ENCODE results near the gene MYO1B.

The MYO1B gene

DNA sequence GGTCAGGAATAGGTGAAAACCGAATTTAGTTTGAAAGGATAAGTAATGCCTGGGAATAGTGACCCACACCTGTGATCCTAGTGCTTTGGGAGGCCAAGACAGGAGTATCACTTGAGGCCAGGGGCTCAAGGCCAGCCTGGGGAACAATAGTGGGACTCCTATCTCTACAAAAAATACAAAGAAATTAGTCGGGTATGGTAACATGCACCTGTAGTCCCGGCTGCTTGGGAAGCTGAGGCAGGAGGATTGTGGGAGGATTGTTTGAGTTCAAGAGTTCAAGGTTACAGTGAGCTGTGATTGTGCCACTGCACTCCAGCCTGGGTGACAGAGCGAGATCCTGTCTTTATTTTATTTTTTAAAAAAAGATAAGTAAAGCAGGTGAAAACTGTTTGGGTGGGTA, 3.8 kb upstream of the MYO1B start:
- no peaks in the 10 kb centered on the region for H3K36me3 ChIP-seq (ENCODE audit: control insufficient read depth in 2 of 2, insufficient read depth in 2 of 2, low read length in 2 of 2)
- no peak overlapping the region for H3K27ac ChIP-seq (ENCODE audit: low read depth in 2 of 2, low read length in 2 of 2)
- no peaks in the 10 kb centered on the region for H3K4me1 ChIP-seq (ENCODE audit: control insufficient read depth in 2 of 2, insufficient read depth in 2 of 2, low read length in 2 of 2)
- no peaks in the 10 kb centered on the region for H3K27me3 ChIP-seq (ENCODE audit: control insufficient read depth in 2 of 2, insufficient read depth in 2 of 2, low read length in 2 of 2)
- no peak overlapping the region for H3K4me3 ChIP-seq (ENCODE audit: low read length in 2 of 2)
- H3K9me3 ChIP-seq (ENCODE audit: control insufficient read depth in 2 of 2, low read length in 2 of 2), result no peaks in the 10 kb centered on the region
- no peak overlapping the region for H3K9ac ChIP-seq (ENCODE audit: low read depth in 1 of 2, low read length in 2 of 2)

DNA sequence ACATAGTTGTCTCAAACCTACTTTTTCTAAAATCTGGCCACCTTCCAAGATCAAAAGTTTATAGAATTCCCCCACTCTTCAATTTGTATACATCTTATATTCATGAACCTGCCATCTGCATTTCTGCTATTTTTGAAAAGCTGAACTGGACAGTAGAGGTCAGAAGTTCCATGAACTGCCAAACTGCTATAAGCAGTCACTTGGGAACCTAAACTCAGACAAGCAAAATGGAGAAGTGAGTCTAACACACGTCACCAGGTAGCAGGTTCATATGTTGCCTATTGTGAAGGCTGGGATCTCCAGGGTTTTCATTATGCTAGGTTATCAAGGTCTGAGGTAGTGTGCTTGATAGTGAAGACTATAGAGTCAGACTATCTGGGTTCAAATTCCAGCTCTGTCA, 2.0 kb upstream of the MYO1B start:
- Histone ChIP-seq H3K9me3 (ENCODE audit: control insufficient read depth in 2 of 2, low read length in 2 of 2) (no peaks in the 10 kb centered on the region), H3K27me3 (ENCODE audit: control insufficient read depth in 2 of 2, insufficient read depth in 2 of 2, low read length in 2 of 2) (no peaks in the 10 kb centered on the region), H3K4me3 (ENCODE audit: low read length in 2 of 2) (no peak overlapping the region), H3K9ac (ENCODE audit: low read depth in 1 of 2, low read length in 2 of 2) (no peak overlapping the region), H3K27ac (ENCODE audit: low read depth in 2 of 2, low read length in 2 of 2) (no peak overlapping the region), H3K4me1 (ENCODE audit: control insufficient read depth in 2 of 2, insufficient read depth in 2 of 2, low read length in 2 of 2) (peaks cover 2 to 9% of the 10 kb centered on the region in 2 donors), H3K36me3 (ENCODE audit: control insufficient read depth in 2 of 2, insufficient read depth in 2 of 2, low read length in 2 of 2) (no peaks in the 10 kb centered on the region)

DNA sequence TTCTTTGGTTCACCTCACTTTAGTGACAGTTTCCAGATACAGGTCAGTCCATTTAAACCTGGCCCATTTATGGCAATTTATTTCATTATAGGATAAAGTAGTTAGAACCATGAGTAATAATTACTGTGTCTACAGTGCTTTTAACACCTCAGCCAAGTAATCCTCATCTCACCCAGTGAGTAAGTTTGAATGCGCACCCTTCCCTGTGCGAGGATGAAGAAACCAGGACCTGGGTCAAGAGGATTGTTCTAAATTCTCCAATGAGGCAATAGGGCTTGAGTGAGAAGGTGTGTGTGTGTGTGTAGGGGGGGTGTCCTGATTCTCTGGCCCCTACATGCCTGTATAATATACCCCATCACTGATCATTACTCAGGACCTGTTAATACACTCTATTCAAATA, 854 bp upstream of the MYO1B start:
- no peak overlapping the region for H3K9ac ChIP-seq (ENCODE audit: low read depth in 1 of 2, low read length in 2 of 2)
- no peak overlapping the region for H3K27ac ChIP-seq (ENCODE audit: low read depth in 2 of 2, low read length in 2 of 2)
- peaks cover 2 to 9% of the 10 kb centered on the region in 2 donors for H3K4me1 ChIP-seq (ENCODE audit: control insufficient read depth in 2 of 2, insufficient read depth in 2 of 2, low read length in 2 of 2)
- no peaks in the 10 kb centered on the region for H3K9me3 ChIP-seq (ENCODE audit: control insufficient read depth in 2 of 2, low read length in 2 of 2)
- H3K4me3 ChIP-seq (ENCODE audit: low read length in 2 of 2), result peak overlapping the region in 1 of 2 donors; percentile 81
- H3K27me3 ChIP-seq (ENCODE audit: control insufficient read depth in 2 of 2, insufficient read depth in 2 of 2, low read length in 2 of 2), result no peaks in the 10 kb centered on the region
- H3K36me3 ChIP-seq (ENCODE audit: control insufficient read depth in 2 of 2, insufficient read depth in 2 of 2, low read length in 2 of 2), result no peaks in the 10 kb centered on the region

DNA sequence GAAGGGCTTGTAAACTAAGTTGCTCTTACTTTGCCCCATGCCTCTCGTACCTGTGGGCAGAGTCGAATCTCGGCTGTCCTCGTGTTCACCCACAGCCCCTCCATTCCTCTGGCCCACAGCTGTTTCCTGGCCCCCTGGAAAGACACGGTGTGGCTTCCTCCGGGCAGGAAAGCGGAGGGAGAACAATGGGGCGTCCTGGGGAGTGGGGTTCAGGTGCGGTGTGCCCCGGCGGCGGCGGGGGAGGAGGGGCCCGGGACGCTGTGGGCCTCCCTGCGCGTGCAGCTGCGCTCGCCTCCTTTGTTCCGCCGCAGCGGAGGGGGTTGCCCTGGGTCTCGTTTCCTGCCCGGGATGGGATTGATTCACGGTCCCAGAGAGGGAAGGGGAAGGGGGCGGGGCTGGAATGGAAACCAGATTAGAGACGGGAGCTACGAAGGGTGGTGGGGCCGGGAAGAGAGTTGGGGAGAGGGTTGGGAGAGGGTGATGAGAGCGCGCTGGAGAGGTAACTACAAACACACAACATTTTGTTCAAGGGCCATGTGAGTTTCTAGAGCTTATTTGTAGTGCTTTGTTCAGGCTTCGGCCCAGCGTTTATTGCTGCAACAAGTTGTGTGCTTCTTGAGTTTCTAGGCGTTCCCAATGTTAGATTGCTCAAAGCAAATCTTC, 796 bp downstream of the MYO1B start:
- Histone ChIP-seq H3K9ac (ENCODE audit: low read depth in 1 of 2, low read length in 2 of 2) (peak overlapping the region; percentile 72 to 75), H3K27me3 (ENCODE audit: control insufficient read depth in 2 of 2, insufficient read depth in 2 of 2, low read length in 2 of 2) (no peaks in the 10 kb centered on the region)

DNA sequence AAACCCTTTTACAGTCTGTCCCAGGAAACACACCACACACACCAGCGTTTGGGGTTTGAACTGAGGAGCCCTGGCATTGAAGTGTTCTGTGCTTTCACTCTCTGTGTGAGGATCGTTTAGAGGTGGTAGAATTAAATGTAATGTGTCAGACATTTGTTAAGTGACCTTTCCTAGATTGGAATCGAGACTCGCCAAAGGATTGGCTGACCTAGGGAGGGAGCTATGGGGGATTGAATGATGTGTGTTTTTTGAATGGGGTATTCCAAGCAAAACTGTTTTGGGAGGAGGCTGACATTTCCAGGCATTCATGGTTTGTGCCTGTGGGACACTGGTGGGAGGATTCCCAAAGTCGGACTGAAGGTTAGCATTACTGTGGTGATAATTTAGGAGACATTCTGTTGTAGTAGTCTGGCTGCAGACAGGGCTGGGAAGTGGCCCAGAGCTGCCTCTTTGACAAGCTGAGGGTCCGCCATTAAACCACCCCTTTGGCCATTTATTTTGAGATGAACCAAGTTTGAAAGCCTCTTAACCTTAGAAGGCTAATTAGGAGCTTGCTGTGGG, 1.7 kb downstream of the MYO1B start:
- Histone ChIP-seq H3K27ac (ENCODE audit: low read depth in 2 of 2, low read length in 2 of 2) (peak overlapping the region in 1 of 2 donors; percentile 17), H3K36me3 (ENCODE audit: control insufficient read depth in 2 of 2, insufficient read depth in 2 of 2, low read length in 2 of 2) (no peaks in the 10 kb centered on the region), H3K4me1 (ENCODE audit: control insufficient read depth in 2 of 2, insufficient read depth in 2 of 2, low read length in 2 of 2) (peaks cover 2 to 9% of the 10 kb centered on the region in 2 donors), H3K27me3 (ENCODE audit: control insufficient read depth in 2 of 2, insufficient read depth in 2 of 2, low read length in 2 of 2) (no peaks in the 10 kb centered on the region), H3K9me3 (ENCODE audit: control insufficient read depth in 2 of 2, low read length in 2 of 2) (no peaks in the 10 kb centered on the region), H3K4me3 (ENCODE audit: low read length in 2 of 2) (peak overlapping the region; percentile 80 to 81), H3K9ac (ENCODE audit: low read depth in 1 of 2, low read length in 2 of 2) (no peak overlapping the region)

More for the DNA sequence above, 796 bp downstream of the MYO1B start:
- Histone ChIP-seq H3K4me1 (ENCODE audit: control insufficient read depth in 2 of 2, insufficient read depth in 2 of 2, low read length in 2 of 2) (peaks cover 2 to 9% of the 10 kb centered on the region in 2 donors), H3K9me3 (ENCODE audit: control insufficient read depth in 2 of 2, low read length in 2 of 2) (no peaks in the 10 kb centered on the region), H3K4me3 (ENCODE audit: low read length in 2 of 2) (peak overlapping the region; percentile 80 to 81), H3K36me3 (ENCODE audit: control insufficient read depth in 2 of 2, insufficient read depth in 2 of 2, low read length in 2 of 2) (no peaks in the 10 kb centered on the region), H3K27ac (ENCODE audit: low read depth in 2 of 2, low read length in 2 of 2) (peak overlapping the region; percentile 54 to 79)

DNA sequence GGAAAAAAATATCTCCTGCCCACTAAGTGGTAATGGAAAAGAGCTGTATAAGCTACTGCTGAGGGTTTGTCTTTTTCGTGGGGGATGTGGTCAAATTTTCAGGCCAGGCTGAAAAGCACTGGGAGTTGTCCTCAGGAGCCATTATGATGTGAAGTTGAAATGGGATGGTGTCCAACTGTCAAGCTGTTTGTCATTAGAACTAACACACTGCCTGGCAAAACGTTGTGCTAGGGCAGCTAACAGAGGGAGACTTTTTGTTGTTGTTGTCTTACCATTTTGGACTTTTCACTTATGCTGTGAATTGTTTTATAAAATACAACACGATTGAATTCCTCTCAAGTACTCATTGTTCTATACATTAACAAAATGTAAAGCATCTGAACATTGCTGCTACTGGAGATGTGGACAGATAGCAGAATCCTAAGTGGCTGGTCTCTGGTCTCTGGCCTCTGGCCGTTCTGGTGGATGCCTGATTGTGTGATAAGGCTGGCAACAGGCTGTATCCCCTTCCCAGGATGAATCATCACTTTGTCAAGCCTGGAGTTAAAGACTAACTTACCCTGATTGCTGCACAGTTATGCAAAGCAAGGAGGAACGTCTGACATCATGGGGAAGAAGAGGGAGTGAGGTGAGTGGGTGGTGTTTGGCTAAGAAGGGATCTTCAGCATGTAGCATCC, 2.3 kb downstream of the MYO1B start:
- H3K27ac ChIP-seq (ENCODE audit: low read depth in 2 of 2, low read length in 2 of 2), result peak overlapping the region in 1 of 2 donors; percentile 17
- H3K4me3 ChIP-seq (ENCODE audit: low read length in 2 of 2), result peak overlapping the region in 1 of 2 donors; percentile 80
- H3K27me3 ChIP-seq (ENCODE audit: control insufficient read depth in 2 of 2, insufficient read depth in 2 of 2, low read length in 2 of 2), result no peaks in the 10 kb centered on the region
- no peak overlapping the region for H3K9ac ChIP-seq (ENCODE audit: low read depth in 1 of 2, low read length in 2 of 2)
- H3K36me3 ChIP-seq (ENCODE audit: control insufficient read depth in 2 of 2, insufficient read depth in 2 of 2, low read length in 2 of 2), result no peaks in the 10 kb centered on the region
- H3K9me3 ChIP-seq (ENCODE audit: control insufficient read depth in 2 of 2, low read length in 2 of 2), result no peaks in the 10 kb centered on the region
- H3K4me1 ChIP-seq (ENCODE audit: control insufficient read depth in 2 of 2, insufficient read depth in 2 of 2, low read length in 2 of 2), result peaks cover 2 to 9% of the 10 kb centered on the region in 2 donors

DNA sequence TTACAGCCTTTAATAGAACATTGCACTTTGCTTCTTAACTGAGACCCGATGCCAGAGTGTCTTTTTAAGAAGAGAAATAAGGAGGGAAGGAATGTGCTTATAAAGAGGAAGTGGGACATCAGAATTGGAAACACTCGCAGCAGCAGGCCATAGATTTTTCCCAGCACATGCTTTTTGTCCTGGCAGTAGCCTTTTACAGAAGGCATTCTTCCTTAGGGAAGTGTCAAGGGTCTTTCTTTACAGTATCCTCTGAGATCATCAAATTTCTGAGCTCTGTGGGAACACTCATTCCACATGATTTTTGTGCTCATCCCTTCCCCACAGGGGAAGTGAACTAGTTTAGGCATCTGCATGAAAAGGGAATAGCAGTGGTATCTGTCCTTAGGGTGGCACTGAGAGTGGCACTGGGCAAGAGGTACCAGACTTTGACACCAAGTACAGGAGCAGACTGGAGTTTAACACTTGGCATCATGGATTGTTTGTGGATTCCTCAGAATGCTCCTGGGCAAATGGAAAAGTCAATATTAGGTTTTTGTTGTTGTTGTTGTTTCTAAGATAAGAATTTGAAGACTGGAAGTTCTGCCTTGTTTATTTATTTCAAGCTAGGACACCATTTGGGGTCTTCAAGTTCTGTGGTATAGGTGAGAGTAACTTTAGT, 4.1 kb downstream of the MYO1B start:
- Histone ChIP-seq H3K27ac (ENCODE audit: low read depth in 2 of 2, low read length in 2 of 2) (no peak overlapping the region), H3K36me3 (ENCODE audit: control insufficient read depth in 2 of 2, insufficient read depth in 2 of 2, low read length in 2 of 2) (no peaks in the 10 kb centered on the region), H3K9ac (ENCODE audit: low read depth in 1 of 2, low read length in 2 of 2) (no peak overlapping the region), H3K27me3 (ENCODE audit: control insufficient read depth in 2 of 2, insufficient read depth in 2 of 2, low read length in 2 of 2) (no peaks in the 10 kb centered on the region), H3K4me3 (ENCODE audit: low read length in 2 of 2) (no peak overlapping the region), H3K9me3 (ENCODE audit: control insufficient read depth in 2 of 2, low read length in 2 of 2) (no peaks in the 10 kb centered on the region), H3K4me1 (ENCODE audit: control insufficient read depth in 2 of 2, insufficient read depth in 2 of 2, low read length in 2 of 2) (peaks cover 2 to 9% of the 10 kb centered on the region in 2 donors)

DNA sequence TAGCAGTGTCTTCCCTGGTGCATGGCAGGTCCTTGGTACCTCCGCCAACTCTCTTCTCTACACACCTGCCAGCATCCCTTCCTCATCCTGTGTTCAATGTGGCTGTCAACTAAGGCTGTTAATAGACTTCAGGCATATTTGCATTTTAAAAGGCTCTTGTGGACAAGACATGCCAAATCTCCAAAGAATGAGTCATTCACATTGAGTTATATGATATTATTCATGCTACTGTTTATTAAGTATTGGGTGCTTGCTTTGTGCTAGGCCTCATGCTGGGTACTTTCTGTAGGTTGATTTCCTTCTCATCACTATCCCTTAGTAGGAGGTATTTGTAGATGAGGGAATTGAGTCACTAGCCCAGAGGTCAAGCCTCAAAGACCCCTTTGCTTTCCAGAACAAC, 5.2 kb downstream of the MYO1B start:
- Histone ChIP-seq H3K4me3 (ENCODE audit: low read length in 2 of 2) (no peak overlapping the region), H3K4me1 (ENCODE audit: control insufficient read depth in 2 of 2, insufficient read depth in 2 of 2, low read length in 2 of 2) (peaks cover 2 to 9% of the 10 kb centered on the region in 2 donors), H3K27me3 (ENCODE audit: control insufficient read depth in 2 of 2, insufficient read depth in 2 of 2, low read length in 2 of 2) (no peaks in the 10 kb centered on the region), H3K36me3 (ENCODE audit: control insufficient read depth in 2 of 2, insufficient read depth in 2 of 2, low read length in 2 of 2) (no peaks in the 10 kb centered on the region), H3K9me3 (ENCODE audit: control insufficient read depth in 2 of 2, low read length in 2 of 2) (no peaks in the 10 kb centered on the region), H3K27ac (ENCODE audit: low read depth in 2 of 2, low read length in 2 of 2) (no peak overlapping the region), H3K9ac (ENCODE audit: low read depth in 1 of 2, low read length in 2 of 2) (no peak overlapping the region)

DNA sequence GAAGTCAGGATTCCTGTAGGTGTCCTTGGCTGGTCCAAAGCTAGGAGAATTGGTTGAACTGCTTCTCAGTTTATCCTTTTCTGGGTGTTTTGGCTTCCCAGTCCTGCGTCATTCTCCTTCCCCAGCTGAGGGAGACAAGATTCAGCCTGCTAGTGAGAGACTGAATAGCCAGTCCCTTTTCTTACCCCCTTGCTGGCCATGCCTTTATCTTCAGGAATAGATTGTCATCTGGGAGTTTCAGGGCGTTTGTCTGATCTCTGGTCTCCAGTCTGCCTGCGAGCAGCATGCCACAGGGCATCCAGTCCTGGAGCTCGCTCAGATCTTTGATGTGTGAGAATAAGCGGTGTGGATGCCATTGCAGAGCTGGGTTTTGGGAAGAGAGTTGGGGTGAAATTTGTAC, 5.8 kb downstream of the MYO1B start:
- Histone ChIP-seq H3K27ac (ENCODE audit: low read depth in 2 of 2, low read length in 2 of 2) (no peak overlapping the region), H3K36me3 (ENCODE audit: control insufficient read depth in 2 of 2, insufficient read depth in 2 of 2, low read length in 2 of 2) (no peaks in the 10 kb centered on the region), H3K4me3 (ENCODE audit: low read length in 2 of 2) (no peak overlapping the region), H3K4me1 (ENCODE audit: control insufficient read depth in 2 of 2, insufficient read depth in 2 of 2, low read length in 2 of 2) (peaks cover 2 to 9% of the 10 kb centered on the region in 2 donors), H3K9me3 (ENCODE audit: control insufficient read depth in 2 of 2, low read length in 2 of 2) (no peaks in the 10 kb centered on the region), H3K9ac (ENCODE audit: low read depth in 1 of 2, low read length in 2 of 2) (no peak overlapping the region), H3K27me3 (ENCODE audit: control insufficient read depth in 2 of 2, insufficient read depth in 2 of 2, low read length in 2 of 2) (no peaks in the 10 kb centered on the region)

DNA sequence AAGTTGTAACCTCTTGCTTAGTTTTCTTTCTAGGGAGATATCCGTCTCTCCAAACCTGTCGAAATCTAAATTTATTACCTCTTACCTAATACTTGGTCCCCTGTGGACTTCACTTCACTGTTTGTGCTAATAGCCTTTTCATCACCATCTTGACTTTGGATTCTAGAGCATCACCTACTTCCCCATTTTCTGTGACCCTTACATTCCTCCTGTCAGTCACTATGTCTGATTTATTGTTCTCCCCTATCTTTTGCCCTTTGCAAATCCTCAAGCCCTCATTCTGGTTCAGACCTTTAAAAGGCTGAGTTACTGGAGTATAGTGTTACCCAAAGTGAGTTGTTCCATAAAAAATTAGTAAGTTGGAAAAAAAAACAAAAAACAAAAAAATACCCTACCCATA, 7.5 kb downstream of the MYO1B start:
- Histone ChIP-seq H3K27ac (ENCODE audit: low read depth in 2 of 2, low read length in 2 of 2) (no peak overlapping the region), H3K36me3 (ENCODE audit: control insufficient read depth in 2 of 2, insufficient read depth in 2 of 2, low read length in 2 of 2) (no peaks in the 10 kb centered on the region), H3K4me3 (ENCODE audit: low read length in 2 of 2) (no peak overlapping the region), H3K9me3 (ENCODE audit: control insufficient read depth in 2 of 2, low read length in 2 of 2) (no peaks in the 10 kb centered on the region), H3K9ac (ENCODE audit: low read depth in 1 of 2, low read length in 2 of 2) (no peak overlapping the region), H3K27me3 (ENCODE audit: control insufficient read depth in 2 of 2, insufficient read depth in 2 of 2, low read length in 2 of 2) (no peaks in the 10 kb centered on the region), H3K4me1 (ENCODE audit: control insufficient read depth in 2 of 2, insufficient read depth in 2 of 2, low read length in 2 of 2) (peaks cover 0 to under 1% of the 10 kb centered on the region in 2 donors)
